ENCODE data around the gene FAM53B.
"Not testable (repeated sequence)": the region's sequence is repeated elsewhere in the genome, so short reads cannot be mapped to it uniquely, and the experiment has no call there.

The FAM53B gene

GRCh38 chr10:124624466-124624865 is 119.7 kb downstream of the FAM53B start:
- no peak for FAIRE-seq

- no peak for FAIRE-seq
Observed at GRCh38 chr10:124624006-124624405, 120.2 kb downstream of the FAM53B start.

- FAIRE-seq = no peak
Observed at GRCh38 chr10:124622866-124623536, 121.2 kb downstream of the FAM53B start.

- no peak for FAIRE-seq
Observed at GRCh38 chr10:124622158-124622557, 122.0 kb downstream of the FAM53B start.

- no peak for FAIRE-seq
Observed at GRCh38 chr10:124621637-124622036, 122.5 kb downstream of the FAM53B start.

- FAIRE-seq = no peak
Observed at GRCh38 chr10:124619802-124620490, 124.2 kb downstream of the FAM53B start.

- no peak for FAIRE-seq
Observed at GRCh38 chr10:124619195-124619594, 125.0 kb downstream of the FAM53B start.

- FAIRE-seq = no peak
Observed at GRCh38 chr10:124618470-124619073, 125.6 kb downstream of the FAM53B start.

GRCh38 chr10:124616836-124617130 is 127.4 kb downstream of the FAM53B start:
- no peak for FAIRE-seq

- FAIRE-seq = no peak
Observed at GRCh38 chr10:124616040-124616835, 127.9 kb downstream of the FAM53B start.

GRCh38 chr10:124615259-124615658 is 128.9 kb downstream of the FAM53B start:
- no peak for FAIRE-seq

GRCh38 chr10:124614003-124614659 is 130.0 kb downstream of the FAM53B start:
- no peak for FAIRE-seq

- no peak for FAIRE-seq
Observed at GRCh38 chr10:124612611-124613498, 131.3 kb downstream of the FAM53B start.

- no peak for FAIRE-seq
Observed at GRCh38 chr10:124611738-124612137, 132.4 kb downstream of the FAM53B start.

GRCh38 chr10:124610851-124611250 is 133.3 kb downstream of the FAM53B start:
- FAIRE-seq = not testable (repeated sequence)

GRCh38 chr10:124610186-124610585 is 134.0 kb downstream of the FAM53B start:
- not testable (repeated sequence) for FAIRE-seq

- no peak for FAIRE-seq
Observed at GRCh38 chr10:124609698-124610097, 134.5 kb downstream of the FAM53B start.

GRCh38 chr10:124608093-124608721 is 136.0 kb downstream of the FAM53B start:
- FAIRE-seq = no peak

GRCh38 chr10:124607693-124608092 is 136.5 kb downstream of the FAM53B start:
- FAIRE-seq = no peak

- FAIRE-seq = no peak
Observed at GRCh38 chr10:124606822-124607221, 137.4 kb downstream of the FAM53B start.

Measured in islet of Langerhans (tissue), 1 donor.